GM20000 (cell line): Measurements from ENCODE around the gene LGALS7B.

Experiments used
- DNase-seq: peaks from one replicate; pipeline ENCODE4 v3.0.0; 2012; ENCODE audit warnings: low spot score
- CTCF ChIP-seq: IDR thresholded peaks from 2 replicates; pipeline ENCODE4 v1.5.1; 2012; ENCODE audit warnings: mild to moderate bottlenecking, control low read depth; ENCODE audit errors: extremely low read depth, missing control alignments

LGALS7B gene

GRCh38 chr19:38788478-38789243 lies at the start of gene LGALS7B:
LGALS7B (plus strand) TSS chr19:38789200; CDS start chr19:38789227, 27 bp downstream.
- TF ChIP-seq CTCF = no peak
- DNase-seq = no peak

GRCh38 chr19:38739440-38740256 lies 49.4 kb upstream of the LGALS7B start:
- TF ChIP-seq CTCF = no peak
- DNase-seq = no peak

GRCh38 chr19:38740257-38740592 lies 48.8 kb upstream of the LGALS7B start:
- no peak for TF ChIP-seq CTCF
- DNase-seq = no peak

DNA sequence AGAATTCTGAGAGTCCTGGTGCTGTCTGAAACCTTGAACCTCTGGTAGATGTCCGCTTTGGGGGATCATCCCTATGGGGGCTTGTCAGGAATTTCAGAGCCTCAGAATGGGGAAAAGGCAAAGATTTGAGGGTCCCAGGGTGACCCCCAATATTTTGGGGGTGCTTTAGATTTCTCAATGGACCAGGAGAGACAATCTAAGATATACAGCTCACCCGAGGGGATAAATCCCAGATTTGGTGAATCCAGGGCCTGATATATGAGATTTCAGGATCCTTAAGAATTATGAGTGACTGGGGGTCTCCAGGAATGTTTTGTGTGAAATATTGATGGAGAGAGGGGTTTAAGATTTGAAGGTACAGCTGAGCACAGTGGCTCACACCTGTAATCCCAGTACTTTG lies 48.1 kb upstream of the LGALS7B start:
- DNase-seq = no peak

GRCh38 chr19:38741670-38742069 lies 47.3 kb upstream of the LGALS7B start:
- no peak for DNase-seq
- TF ChIP-seq CTCF = no peak

More for the DNA sequence above, 48.1 kb upstream of the LGALS7B start:
- no peak for TF ChIP-seq CTCF

DNA sequence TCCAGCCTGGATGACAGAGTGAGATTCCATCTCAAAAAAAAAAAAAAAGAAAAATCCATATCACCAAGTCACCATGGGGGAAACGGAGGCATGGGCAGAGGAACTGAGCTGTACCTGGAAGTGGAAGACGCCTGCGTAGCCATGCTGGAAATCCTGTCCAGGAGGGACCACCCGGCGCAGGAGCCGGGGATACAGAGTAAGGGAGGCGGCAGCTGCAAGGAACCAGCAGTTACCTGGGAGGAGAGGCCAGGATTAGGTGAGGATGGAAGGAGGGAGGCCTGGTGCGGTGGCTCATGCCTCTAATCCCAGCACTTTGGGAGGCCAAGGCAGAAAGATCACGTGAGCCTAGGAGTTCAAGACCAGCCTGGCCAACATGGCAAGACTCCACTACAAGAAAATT lies 46.7 kb upstream of the LGALS7B start:
- TF ChIP-seq CTCF = no peak
- no peak for DNase-seq

GRCh38 chr19:38742906-38743305 lies 46.1 kb upstream of the LGALS7B start:
- no peak for TF ChIP-seq CTCF
- no peak for DNase-seq
